Measurements from ENCODE around the gene HS6ST1. TPM values are rescaled to one million over a fixed set of nuclear protein-coding genes. Genes with fewer than 3 reads are reported as not detected.

HS6ST1 gene
- total and polyA plus RNA-seq, 2 of the 4 experiments (the other 2 are of a cell fraction), result 29.9 to 36.9 TPM

DNA sequence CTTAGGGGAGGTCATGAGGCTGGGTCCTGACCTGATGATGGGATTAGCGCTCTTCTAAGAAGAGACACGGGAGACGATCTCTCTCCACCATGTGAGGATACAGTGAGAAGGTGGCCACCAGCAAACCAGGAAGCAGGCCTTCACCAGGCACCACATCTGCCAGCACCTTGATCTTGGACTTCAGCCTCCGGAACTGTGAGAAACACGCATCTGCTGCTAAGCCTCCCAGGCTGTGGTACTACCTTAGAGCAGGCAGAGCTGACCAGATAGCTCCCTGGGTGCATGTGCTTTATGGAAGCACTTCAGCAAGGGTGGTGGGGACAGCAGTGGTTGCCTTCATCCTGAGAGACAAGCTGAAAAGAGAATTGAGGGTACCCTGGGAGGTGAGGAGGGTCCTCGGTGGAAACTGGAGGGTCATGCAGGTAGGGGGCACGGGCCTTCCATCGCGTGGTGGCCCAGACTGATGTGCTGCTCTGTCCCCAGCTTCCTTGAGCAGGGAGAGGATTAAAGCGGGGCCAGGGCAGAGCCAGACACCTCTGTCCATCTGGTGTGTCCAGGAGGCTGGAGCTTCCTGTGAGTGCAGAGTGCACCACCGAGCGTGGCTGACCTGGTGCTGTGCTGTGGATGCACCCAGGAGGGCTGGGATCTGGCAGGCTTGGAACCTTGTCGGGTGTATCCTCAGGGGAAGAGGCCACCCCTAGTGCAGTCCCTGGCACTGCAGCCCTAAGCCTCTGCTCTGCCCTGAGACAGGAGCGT lies 42.9 kb upstream of the HS6ST1 start (continued):
- TF ChIP-seq, protein P1, sequence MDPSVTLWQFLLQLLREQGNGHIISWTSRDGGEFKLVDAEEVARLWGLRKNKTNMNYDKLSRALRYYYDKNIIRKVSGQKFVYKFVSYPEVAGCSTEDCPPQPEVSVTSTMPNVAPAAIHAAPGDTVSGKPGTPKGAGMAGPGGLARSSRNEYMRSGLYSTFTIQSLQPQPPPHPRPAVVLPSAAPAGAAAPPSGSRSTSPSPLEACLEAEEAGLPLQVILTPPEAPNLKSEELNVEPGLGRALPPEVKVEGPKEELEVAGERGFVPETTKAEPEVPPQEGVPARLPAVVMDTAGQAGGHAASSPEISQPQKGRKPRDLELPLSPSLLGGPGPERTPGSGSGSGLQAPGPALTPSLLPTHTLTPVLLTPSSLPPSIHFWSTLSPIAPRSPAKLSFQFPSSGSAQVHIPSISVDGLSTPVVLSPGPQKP (IDR thresholded peaks at IDR 0.05; ENCODE audit: borderline replicate concordance, low read depth, low read length), result no peak

DNA sequence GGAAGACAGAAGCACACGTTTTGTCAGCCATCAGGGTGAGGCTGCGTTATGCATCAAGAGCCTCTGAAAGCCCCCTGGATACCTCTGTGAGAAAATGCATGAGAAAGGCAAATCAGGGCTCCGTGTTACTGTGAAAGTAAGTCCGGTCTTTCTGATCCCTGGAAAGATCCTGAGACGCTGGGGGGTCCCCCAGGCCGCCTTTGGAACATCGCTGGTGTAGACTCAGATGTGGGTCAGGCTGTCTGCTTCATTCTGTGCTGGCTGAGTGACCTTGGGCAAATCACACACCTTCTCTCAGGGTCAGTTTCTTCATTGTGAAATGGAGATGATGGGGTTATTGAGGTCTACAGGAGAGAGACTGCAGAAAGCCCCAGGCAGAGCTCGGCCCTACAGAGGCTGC lies 42.0 kb upstream of the HS6ST1 start:
- 96% methylated on average over 4 of the region's 8 CpGs; no CpG with 5 or more reads in 1 of the 2 experiments for WGBS, 2 experiments (ENCODE audit: extremely low coverage in 2 of 2, insufficient read length in 1 of 2)
- Histone ChIP-seq H4K91ac (ENCODE audit: insufficient read depth, low read depth, low read length) (0 out of 2 replicates have a peak overlapping the region, but pooled peaks have one; percentile 100), H3K4me1 (ENCODE audit: control insufficient read depth, insufficient read depth, low read length) (peaks cover 13% of the 10 kb centered on the region), H3K18ac (ENCODE audit: low read depth, low read length) (no peak overlapping the region), H2AK9ac (replicated peaks; ENCODE audit: low read depth, low read length, poor library complexity) (no peak overlapping the region), H2BK5ac (ENCODE audit: low read depth, low read length, poor library complexity, severe bottlenecking) (no peak overlapping the region), H2BK20ac (ENCODE audit: low read depth, low read length) (peak overlapping the region; percentile 100; the same call in 1 of the 2 replicates), H4K5ac (ENCODE audit: low read depth, low read length) (no peak overlapping the region), H3K36me3 (ENCODE audit: control insufficient read depth, insufficient read depth, low read length) (no peaks in the 10 kb centered on the region), H3K79me1 (ENCODE audit: low read depth in 1 of 2, low read length in 2 of 2) (0 out of 4 replicates have a peak, but pooled peaks cover 0 to 3% of the 10 kb centered on the region in 2 experiments), H2BK15ac (ENCODE audit: low read depth, low read length) (0 out of 3 replicates have a peak overlapping the region, but pooled peaks have one; percentile 41), H3K9me3 (ENCODE audit: control insufficient read depth, insufficient read depth, low read length) (no peaks in the 10 kb centered on the region), H3K27me3 (ENCODE audit: control insufficient read depth, insufficient read depth, low read length) (no peaks in the 10 kb centered on the region), H3K4me2 (ENCODE audit: low read depth, low read length) (no peak overlapping the region), H3K27ac (ENCODE audit: insufficient read depth, low read length) (no peak overlapping the region), H3K9me1 (ENCODE audit: insufficient read depth, low read length) (peaks cover 10% of the 10 kb centered on the region), H4K20me1 (ENCODE audit: insufficient read depth, low read length) (no peaks in the 10 kb centered on the region), H2BK120ac (ENCODE audit: low read depth, low read length) (peak overlapping the region; percentile 100; the same call in 1 of the 2 replicates), H2AFZ (replicated peaks; ENCODE audit: low read length, poor library complexity) (no peak overlapping the region), H3K14ac (replicated peaks; ENCODE audit: low read depth, low read length) (no peak overlapping the region), H2AK5ac (ENCODE audit: low read depth, low read length) (no peak overlapping the region; the same call in 1 of the 2 replicates), H3K4ac (ENCODE audit: low read depth, low read length) (peak overlapping the region; percentile 100; the same call in 1 of the 2 replicates), H3K56ac (ENCODE audit: extremely low read depth, insufficient read depth, low read length) (no peak overlapping the region), H3K9ac (ENCODE audit: low read depth, low read length) (no peak overlapping the region), H3K23ac (ENCODE audit: low read depth, low read length) (no peak overlapping the region), H4K8ac (ENCODE audit: low read depth in 2 of 2, low read length in 2 of 2) (no peak overlapping the region), H3K4me3 (ENCODE audit: insufficient read depth, low read depth, low read length) (no peak overlapping the region)
- ChIA-PET CTCF (interaction anchor here (0.5 kb wide), 1 partner anchor 22 kb away, joined by 3 read pairs; no protein-coding TSS in a partner anchor), POLR2A (ENCODE audit: unreplicated experiment) (no interaction called here)
- in situ Hi-C loops (cut with MboI; ENCODE audit: low sequenced_read_pairs) (no loop called here), dilution Hi-C loops (cut with HindIII; ENCODE audit: low sequenced_read_pairs, unreplicated experiment) (no loop called here), intact Hi-C loops (cut with micrococcal nuclease) (no loop called here)
- DNase-seq (no peak), ATAC-seq (ENCODE audit: low read depth) (no peak)
- no TSS peak for BruUV-seq (replicated peaks)
- TF ChIP-seq, protein P2, sequence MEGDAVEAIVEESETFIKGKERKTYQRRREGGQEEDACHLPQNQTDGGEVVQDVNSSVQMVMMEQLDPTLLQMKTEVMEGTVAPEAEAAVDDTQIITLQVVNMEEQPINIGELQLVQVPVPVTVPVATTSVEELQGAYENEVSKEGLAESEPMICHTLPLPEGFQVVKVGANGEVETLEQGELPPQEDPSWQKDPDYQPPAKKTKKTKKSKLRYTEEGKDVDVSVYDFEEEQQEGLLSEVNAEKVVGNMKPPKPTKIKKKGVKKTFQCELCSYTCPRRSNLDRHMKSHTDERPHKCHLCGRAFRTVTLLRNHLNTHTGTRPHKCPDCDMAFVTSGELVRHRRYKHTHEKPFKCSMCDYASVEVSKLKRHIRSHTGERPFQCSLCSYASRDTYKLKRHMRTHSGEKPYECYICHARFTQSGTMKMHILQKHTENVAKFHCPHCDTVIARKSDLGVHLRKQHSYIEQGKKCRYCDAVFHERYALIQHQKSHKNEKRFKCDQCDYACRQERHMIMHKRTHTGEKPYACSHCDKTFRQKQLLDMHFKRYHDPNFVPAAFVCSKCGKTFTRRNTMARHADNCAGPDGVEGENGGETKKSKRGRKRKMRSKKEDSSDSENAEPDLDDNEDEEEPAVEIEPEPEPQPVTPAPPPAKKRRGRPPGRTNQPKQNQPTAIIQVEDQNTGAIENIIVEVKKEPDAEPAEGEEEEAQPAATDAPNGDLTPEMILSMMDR (conservative IDR thresholded peaks at IDR 0.05; ENCODE audit: low read depth, low read length), result no peak
- TF ChIP-seq SMC3 (IDR thresholded peaks at IDR 0.05; ENCODE audit: low read depth, low read length) (no peak), POLR2A (IDR thresholded peaks at IDR 0.05; ENCODE audit: low read depth, low read length) (no peak), RCOR1 (IDR thresholded peaks at IDR 0.05; ENCODE audit: insufficient replicate concordance, low read length) (no peak), CEBPB (IDR thresholded peaks at IDR 0.05; ENCODE audit: low read depth, low read length) (no peak), BHLHE40 (IDR thresholded peaks at IDR 0.05; ENCODE audit: low read depth, low read length) (no peak), FOS (IDR thresholded peaks at IDR 0.05; ENCODE audit: low read depth, low read length) (no peak), RAD21 (IDR thresholded peaks at IDR 0.05; ENCODE audit: low read length) (no peak)
- TF ChIP-seq, protein P1 (IDR thresholded peaks at IDR 0.05; ENCODE audit: borderline replicate concordance, low read depth, low read length), result no peak
- TF ChIP-seq, protein P3, sequence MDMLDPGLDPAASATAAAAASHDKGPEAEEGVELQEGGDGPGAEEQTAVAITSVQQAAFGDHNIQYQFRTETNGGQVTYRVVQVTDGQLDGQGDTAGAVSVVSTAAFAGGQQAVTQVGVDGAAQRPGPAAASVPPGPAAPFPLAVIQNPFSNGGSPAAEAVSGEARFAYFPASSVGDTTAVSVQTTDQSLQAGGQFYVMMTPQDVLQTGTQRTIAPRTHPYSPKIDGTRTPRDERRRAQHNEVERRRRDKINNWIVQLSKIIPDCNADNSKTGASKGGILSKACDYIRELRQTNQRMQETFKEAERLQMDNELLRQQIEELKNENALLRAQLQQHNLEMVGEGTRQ (IDR thresholded peaks at IDR 0.05; ENCODE audit: low read depth, low read length), result no peak

Measured in IMR-90 (cell line).